ENCODE results near the gene REELD1. TPM values are rescaled to one million over a fixed set of nuclear protein-coding genes. Genes with fewer than 3 reads are reported as not detected.

The REELD1 gene
- polyA plus RNA-seq, 1 donor, result 0.80 TPM

GRCh38 chr4:146267826-146268225 is 53.5 kb downstream of the REELD1 start:
- no peak for DNase-seq

GRCh38 chr4:146269228-146269653 is 54.9 kb downstream of the REELD1 start:
- DNase-seq, result no peak

GRCh38 chr4:146271466-146271865 is 57.1 kb downstream of the REELD1 start:
- no peak for DNase-seq

GRCh38 chr4:146273204-146273901 is 59.0 kb downstream of the REELD1 start:
- DNase-seq, result no peak

GRCh38 chr4:146274774-146275173 is 60.4 kb downstream of the REELD1 start:
- DNase-seq, result no peak

DNA sequence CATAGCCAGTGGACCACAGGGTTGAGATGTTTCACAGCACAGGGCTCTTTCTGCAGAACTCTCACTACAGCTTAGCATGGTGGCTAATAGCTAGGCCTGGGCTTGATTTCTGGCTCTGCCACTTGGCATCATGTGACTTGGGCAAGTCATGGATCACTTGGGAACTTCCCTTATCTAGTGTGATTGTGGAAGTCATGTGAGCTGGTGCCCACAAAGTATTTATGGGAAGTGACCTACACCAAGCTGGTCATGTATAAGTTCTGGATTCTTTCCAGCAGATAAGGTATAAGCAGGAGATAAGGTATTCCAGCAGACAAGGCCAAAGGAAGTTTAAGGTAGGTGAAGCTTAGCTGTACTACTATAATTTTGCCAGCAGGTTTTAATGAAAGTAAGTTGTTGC is 61.0 kb downstream of the REELD1 start:
- no peak for DNase-seq

GRCh38 chr4:146278986-146279385 is 64.6 kb downstream of the REELD1 start:
- DNase-seq, result no peak

Other genes with a start within 250 kb of the REELD1 start
- 59.3 TPM for gene LSM6, start 38.8 kb upstream of the REELD1 start, polyA plus RNA-seq (ENCODE audit: insufficient read length)